AG04449 (cell line): ENCODE measurements around the gene ACKR1.

ENCODE experiments used
- CTCF ChIA-PET: fragments of 350-600 bp; formaldehyde crosslinking; extraction: SDS; loops from one replicate; lab custom pipeline; 2021; ENCODE audit warnings: antibody characterized with exemption; lab: Yijun Ruan, JAX
- POLR2A ChIA-PET: fragments of 400-600, 350-600 bp; formaldehyde crosslinking; extraction: SDS; loops from one replicate; lab custom pipeline; 2020; ENCODE audit warnings: antibody characterized with exemption, inconsistent platforms; lab: Yijun Ruan, JAX
- DNase-seq: peaks from one replicate; pipeline ENCODE4 v3.0.0-alpha.2; 2010; ENCODE audit warnings: low read depth, low spot score
- H3K4me3 ChIP-seq: 2 replicates; pipeline ENCODE4 v1.5.1; 2011; ENCODE audit warnings: low read depth, mild to moderate bottlenecking, control low read depth, low read length
- CTCF ChIP-seq: IDR thresholded peaks from one replicate; pipeline ENCODE4 v1.5.1; 2011; ENCODE audit warnings: mild to moderate bottlenecking, moderate library complexity, low read length, control low read depth, inconsistent platforms; ENCODE audit not compliant: insufficient read depth; ENCODE audit errors: missing control alignments

Gene ACKR1

GRCh38 chr1:159248311-159248710 lies 43.6 kb downstream of the ACKR1 start:
- CTCF ChIA-PET, result no interaction called here
- no peak overlapping the region for H3K4me3 ChIP-seq
- no peak for DNase-seq
- POLR2A ChIA-PET, result no interaction called here
- TF ChIP-seq CTCF, result no peak

DNA sequence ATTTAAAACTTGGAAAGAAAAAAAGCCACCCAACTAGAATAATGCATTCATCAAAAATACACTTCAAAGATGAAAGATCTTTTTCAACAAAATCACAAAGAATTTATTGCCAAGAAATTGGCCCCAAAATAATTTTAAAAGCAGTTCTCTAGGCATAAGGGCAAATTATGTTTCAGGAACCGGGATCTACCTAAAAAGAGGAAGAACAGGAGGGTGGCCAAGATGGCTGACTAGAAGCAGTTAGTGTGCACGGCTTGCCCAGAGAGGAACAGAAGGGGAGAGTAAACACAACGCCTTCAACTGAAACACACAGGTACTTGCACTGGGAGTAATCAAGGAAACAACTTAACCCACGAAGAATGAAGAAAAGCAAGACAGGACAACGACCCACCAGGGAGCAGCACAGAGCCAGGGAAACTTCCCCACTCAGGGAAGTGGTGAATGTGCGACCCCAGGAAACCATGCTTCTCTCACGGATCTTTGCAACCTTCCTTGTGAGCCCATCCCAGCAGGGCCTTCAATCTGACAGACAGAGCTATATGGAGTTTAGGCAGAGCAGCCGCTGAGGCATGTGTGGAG lies 46.1 kb downstream of the ACKR1 start:
- H3K4me3 ChIP-seq, result no peak overlapping the region
- CTCF ChIA-PET, result interaction anchor here (0.9 to 1.5 kb wide), 2 partner anchors 36 to 525 kb away, joined by 3 read pairs; no protein-coding TSS in a partner anchor
- DNase-seq, result no peak
- TF ChIP-seq CTCF, result no peak
- POLR2A ChIA-PET, result no interaction called here
